ENCODE results near the gene FOXO6. TPM values are rescaled to one million over a fixed set of nuclear protein-coding genes. Genes with fewer than 3 reads are reported as not detected.

FOXO6 gene
- total and polyA plus RNA-seq, 2 of the 13 experiments (the other 11 are each of a cell fraction or from before 2014, with no cell fraction given) = 0.13 TPM; not detected in 1

DNA sequence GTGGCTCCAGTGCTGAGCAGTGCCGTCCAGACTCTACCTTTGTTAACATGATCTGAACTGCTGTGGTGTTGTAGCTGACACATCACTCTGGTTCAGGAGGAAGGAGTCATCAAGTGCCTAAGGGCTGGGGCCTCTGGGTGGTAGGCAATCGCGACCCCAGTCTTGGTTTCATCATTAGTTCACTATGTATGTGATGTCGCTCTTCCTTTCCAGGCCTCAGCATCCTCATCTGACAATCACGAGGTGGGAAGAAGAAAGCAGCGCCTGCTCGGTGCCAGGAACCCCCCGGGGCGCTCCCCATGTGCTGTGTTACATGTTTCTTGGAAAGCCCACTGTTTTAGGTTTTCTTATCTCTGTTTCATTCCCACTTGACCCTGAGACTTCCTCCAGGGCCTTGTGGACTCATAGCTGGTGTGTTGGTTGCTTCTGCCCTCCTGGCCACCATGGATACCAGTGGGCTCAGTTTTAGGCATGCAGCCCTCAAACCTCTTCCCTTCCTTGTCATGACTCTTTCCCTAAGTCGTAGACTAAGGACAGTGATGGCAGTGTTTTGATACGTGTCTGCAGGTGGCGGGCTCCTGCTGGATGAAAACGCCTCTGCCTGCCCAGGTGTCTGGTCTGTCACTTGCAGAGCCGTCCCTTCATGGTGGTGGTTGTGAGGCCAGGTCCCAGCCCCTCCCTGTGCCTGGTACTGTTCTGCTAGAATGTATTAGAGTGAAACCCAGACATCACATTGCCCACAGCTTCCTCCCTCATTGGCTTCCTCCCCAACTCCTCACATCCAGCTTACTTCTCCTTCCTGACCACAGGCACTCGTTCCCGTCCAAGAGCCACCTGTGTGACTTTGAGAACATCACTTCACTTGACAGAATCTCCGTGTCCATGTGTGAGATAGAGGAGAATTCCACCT is 17.2 kb upstream of the FOXO6 start (continued):
- TF ChIP-seq, protein P1, sequence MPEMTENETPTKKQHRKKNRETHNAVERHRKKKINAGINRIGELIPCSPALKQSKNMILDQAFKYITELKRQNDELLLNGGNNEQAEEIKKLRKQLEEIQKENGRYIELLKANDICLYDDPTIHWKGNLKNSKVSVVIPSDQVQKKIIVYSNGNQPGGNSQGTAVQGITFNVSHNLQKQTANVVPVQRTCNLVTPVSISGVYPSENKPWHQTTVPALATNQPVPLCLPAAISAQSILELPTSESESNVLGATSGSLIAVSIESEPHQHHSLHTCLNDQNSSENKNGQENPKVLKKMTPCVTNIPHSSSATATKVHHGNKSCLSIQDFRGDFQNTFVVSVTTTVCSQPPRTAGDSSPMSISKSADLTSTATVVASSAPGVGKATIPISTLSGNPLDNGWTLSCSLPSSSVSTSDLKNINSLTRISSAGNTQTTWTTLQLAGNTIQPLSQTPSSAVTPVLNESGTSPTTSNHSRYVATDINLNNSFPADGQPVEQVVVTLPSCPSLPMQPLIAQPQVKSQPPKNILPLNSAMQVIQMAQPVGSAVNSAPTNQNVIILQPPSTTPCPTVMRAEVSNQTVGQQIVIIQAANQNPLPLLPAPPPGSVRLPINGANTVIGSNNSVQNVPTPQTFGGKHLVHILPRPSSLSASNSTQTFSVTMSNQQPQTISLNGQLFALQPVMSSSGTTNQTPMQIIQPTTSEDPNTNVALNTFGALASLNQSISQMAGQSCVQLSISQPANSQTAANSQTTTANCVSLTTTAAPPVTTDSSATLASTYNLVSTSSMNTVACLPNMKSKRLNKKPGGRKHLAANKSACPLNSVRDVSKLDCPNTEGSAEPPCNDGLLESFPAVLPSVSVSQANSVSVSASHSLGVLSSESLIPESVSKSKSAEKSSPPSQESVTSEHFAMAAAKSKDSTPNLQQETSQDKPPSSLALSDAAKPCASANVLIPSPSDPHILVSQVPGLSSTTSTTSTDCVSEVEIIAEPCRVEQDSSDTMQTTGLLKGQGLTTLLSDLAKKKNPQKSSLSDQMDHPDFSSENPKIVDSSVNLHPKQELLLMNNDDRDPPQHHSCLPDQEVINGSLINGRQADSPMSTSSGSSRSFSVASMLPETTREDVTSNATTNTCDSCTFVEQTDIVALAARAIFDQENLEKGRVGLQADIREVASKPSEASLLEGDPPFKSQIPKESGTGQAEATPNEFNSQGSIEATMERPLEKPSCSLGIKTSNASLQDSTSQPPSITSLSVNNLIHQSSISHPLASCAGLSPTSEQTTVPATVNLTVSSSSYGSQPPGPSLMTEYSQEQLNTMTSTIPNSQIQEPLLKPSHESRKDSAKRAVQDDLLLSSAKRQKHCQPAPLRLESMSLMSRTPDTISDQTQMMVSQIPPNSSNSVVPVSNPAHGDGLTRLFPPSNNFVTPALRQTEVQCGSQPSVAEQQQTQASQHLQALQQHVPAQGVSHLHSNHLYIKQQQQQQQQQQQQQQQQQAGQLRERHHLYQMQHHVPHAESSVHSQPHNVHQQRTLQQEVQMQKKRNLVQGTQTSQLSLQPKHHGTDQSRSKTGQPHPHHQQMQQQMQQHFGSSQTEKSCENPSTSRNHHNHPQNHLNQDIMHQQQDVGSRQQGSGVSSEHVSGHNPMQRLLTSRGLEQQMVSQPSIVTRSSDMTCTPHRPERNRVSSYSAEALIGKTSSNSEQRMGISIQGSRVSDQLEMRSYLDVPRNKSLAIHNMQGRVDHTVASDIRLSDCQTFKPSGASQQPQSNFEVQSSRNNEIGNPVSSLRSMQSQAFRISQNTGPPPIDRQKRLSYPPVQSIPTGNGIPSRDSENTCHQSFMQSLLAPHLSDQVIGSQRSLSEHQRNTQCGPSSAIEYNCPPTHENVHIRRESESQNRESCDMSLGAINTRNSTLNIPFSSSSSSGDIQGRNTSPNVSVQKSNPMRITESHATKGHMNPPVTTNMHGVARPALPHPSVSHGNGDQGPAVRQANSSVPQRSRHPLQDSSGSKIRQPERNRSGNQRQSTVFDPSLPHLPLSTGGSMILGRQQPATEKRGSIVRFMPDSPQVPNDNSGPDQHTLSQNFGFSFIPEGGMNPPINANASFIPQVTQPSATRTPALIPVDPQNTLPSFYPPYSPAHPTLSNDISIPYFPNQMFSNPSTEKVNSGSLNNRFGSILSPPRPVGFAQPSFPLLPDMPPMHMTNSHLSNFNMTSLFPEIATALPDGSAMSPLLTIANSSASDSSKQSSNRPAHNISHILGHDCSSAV (CRISPR knock-in tag; IDR thresholded peaks at IDR 0.05; ENCODE audit: borderline replicate concordance) = no peak
- TF ChIP-seq, protein P2, sequence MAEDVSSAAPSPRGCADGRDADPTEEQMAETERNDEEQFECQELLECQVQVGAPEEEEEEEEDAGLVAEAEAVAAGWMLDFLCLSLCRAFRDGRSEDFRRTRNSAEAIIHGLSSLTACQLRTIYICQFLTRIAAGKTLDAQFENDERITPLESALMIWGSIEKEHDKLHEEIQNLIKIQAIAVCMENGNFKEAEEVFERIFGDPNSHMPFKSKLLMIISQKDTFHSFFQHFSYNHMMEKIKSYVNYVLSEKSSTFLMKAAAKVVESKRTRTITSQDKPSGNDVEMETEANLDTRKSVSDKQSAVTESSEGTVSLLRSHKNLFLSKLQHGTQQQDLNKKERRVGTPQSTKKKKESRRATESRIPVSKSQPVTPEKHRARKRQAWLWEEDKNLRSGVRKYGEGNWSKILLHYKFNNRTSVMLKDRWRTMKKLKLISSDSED (CRISPR knock-in tag; IDR thresholded peaks at IDR 0.05) = no peak
- TF ChIP-seq ZNF790 (CRISPR knock-in tag; IDR thresholded peaks at IDR 0.05; ENCODE audit: borderline replicate concordance) (no peak), SAP130 (CRISPR knock-in tag; IDR thresholded peaks at IDR 0.05; ENCODE audit: low read depth) (no peak), HIVEP1 (CRISPR knock-in tag; IDR thresholded peaks at IDR 0.05) (no peak), MIER2 (CRISPR knock-in tag; IDR thresholded peaks at IDR 0.05) (no peak), ZNF12 (CRISPR knock-in tag; IDR thresholded peaks at IDR 0.05) (no peak), PPARG (CRISPR knock-in tag; conservative IDR thresholded peaks at IDR 0.05) (no peak), SIX1 (CRISPR knock-in tag; IDR thresholded peaks at IDR 0.05; ENCODE audit: borderline replicate concordance) (no peak), CCAR2 (optimal IDR thresholded peaks at IDR 0.05; ENCODE audit: low read depth, low read length) (no peak)
- TF ChIP-seq, protein P3, sequence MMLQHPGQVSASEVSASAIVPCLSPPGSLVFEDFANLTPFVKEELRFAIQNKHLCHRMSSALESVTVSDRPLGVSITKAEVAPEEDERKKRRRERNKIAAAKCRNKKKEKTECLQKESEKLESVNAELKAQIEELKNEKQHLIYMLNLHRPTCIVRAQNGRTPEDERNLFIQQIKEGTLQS (CRISPR knock-in tag; IDR thresholded peaks at IDR 0.05) = no peak
- TF ChIP-seq, protein P4, sequence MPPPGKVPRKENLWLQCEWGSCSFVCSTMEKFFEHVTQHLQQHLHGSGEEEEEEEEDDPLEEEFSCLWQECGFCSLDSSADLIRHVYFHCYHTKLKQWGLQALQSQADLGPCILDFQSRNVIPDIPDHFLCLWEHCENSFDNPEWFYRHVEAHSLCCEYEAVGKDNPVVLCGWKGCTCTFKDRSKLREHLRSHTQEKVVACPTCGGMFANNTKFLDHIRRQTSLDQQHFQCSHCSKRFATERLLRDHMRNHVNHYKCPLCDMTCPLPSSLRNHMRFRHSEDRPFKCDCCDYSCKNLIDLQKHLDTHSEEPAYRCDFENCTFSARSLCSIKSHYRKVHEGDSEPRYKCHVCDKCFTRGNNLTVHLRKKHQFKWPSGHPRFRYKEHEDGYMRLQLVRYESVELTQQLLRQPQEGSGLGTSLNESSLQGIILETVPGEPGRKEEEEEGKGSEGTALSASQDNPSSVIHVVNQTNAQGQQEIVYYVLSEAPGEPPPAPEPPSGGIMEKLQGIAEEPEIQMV (CRISPR knock-in tag; IDR thresholded peaks at IDR 0.05; ENCODE audit: low read depth) = no peak
- TF ChIP-seq, protein P5, sequence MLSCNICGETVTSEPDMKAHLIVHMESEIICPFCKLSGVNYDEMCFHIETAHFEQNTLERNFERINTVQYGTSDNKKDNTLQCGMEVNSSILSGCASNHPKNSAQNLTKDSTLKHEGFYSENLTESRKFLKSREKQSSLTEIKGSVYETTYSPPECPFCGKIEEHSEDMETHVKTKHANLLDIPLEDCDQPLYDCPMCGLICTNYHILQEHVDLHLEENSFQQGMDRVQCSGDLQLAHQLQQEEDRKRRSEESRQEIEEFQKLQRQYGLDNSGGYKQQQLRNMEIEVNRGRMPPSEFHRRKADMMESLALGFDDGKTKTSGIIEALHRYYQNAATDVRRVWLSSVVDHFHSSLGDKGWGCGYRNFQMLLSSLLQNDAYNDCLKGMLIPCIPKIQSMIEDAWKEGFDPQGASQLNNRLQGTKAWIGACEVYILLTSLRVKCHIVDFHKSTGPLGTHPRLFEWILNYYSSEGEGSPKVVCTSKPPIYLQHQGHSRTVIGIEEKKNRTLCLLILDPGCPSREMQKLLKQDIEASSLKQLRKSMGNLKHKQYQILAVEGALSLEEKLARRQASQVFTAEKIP (CRISPR knock-in tag; IDR thresholded peaks at IDR 0.05; ENCODE audit: borderline replicate concordance) = no peak

Data from HepG2 (cell line).